OCI-LY1 (cell line): ENCODE data around the gene ORC3.

Experiments used
- EZH2 ChIP-seq: fragments of 200-600 bp; sonication (generic), shearing (Covaris generic); IDR thresholded peaks from 2 replicates; pipeline ENCODE4 v1.8.0; 2017; ENCODE audit warnings: borderline replicate concordance, mixed run types, mild to moderate bottlenecking, antibody characterized with exemption, low read length, moderate library complexity, mixed read lengths
- TF ChIP-seq, protein P1 (sequence below): fragments of 200-600 bp; sonication (generic), shearing (Covaris generic); IDR thresholded peaks from 2 replicates; pipeline ENCODE4 v1.5.1; 2017; ENCODE audit warnings: mild to moderate bottlenecking, antibody characterized with exemption, low read length, moderate library complexity, mixed read lengths

DNA sequence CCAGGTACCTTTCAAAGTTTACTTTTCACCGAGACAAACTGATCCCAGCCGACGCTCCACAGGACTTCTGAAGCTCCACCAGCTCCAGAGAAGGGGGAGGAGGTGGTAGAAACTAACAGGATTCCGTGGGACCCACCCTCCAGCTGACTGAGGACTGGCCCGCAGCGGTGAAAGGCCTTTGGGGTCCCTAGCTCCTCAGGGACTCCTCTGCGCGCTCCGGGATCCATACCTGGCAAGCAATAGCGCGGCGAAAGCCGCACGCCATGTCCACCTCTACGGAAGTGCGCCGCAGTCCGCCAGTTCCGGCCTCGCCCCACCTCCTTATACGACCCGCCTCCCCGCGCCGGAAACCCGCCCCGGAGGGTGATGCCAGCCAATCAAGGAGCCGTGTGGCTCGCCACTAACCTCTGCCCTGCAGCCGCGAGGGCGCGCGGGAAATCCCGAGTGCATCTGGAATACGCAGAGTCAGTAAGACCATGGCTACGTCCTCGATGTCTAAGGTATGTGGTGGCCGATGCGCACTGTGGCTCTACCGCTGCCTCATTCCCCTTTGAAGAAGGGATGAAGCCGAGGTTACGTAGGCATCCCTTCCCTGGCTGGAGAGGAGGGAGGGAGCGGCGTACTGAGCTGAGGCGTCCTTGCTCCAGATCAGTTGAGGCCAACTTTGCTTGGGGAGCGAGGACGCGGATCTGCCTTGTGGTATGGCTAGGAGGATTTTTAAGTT, at the start of gene ORC3, which contains the start of gene RARS2:
- TF ChIP-seq, protein P1, sequence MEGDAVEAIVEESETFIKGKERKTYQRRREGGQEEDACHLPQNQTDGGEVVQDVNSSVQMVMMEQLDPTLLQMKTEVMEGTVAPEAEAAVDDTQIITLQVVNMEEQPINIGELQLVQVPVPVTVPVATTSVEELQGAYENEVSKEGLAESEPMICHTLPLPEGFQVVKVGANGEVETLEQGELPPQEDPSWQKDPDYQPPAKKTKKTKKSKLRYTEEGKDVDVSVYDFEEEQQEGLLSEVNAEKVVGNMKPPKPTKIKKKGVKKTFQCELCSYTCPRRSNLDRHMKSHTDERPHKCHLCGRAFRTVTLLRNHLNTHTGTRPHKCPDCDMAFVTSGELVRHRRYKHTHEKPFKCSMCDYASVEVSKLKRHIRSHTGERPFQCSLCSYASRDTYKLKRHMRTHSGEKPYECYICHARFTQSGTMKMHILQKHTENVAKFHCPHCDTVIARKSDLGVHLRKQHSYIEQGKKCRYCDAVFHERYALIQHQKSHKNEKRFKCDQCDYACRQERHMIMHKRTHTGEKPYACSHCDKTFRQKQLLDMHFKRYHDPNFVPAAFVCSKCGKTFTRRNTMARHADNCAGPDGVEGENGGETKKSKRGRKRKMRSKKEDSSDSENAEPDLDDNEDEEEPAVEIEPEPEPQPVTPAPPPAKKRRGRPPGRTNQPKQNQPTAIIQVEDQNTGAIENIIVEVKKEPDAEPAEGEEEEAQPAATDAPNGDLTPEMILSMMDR, result no peak
- TF ChIP-seq EZH2, result no peak
